OCI-LY7 (cell line): ENCODE results near the gene SPECC1. TPM values are rescaled to one million over a fixed set of nuclear protein-coding genes. Genes with fewer than 3 reads are reported as not detected.

ENCODE experiments used
- small RNA-seq: library from RNA; depleted of rRNA; stranded (forward); fragments of <200 nt; gene quantifications from one replicate; pipeline ENCODE3, GENCODE V24; 2014
- total RNA-seq, 2 experiments: library from RNA; depleted of rRNA in 1 of 2; stranded (reverse); fragments of >200 nt in 1 of 2; shearing (Covaris generic) in 1 of 2; gene quantifications; 2 replicates each; pipeline ENCODE4 v1.2.3, GENCODE V29; 2014 to 2022

SPECC1 gene
- total RNA-seq, 2 experiments from 2014 or later, result 0.47 to 2.8 TPM

Small RNAs within 50 kb of the gene (small RNA-seq; reads per million reads assigned to genes)
- gene AC008088.1, result not detected
- gene RNU6-1057P, result not detected
- gene RNU6-258P, result not detected
- not detected for gene RNU6-467P

Other genes starting within 250 kb of the SPECC1 start
- 6.8 and 9.4 TPM in 2 replicates for gene ULK2, start 141.4 kb upstream of the SPECC1 start, total RNA-seq (2014; rRNA removed; shearing (Covaris generic))
- gene ULK2, start 141.4 kb upstream of the SPECC1 start, total RNA-seq (2022), result 0.94 TPM in 1 of 2 replicates, not detected in the other
- 16.1 and 20.5 TPM in 2 replicates for gene AKAP10, start 31.5 kb upstream of the SPECC1 start, total RNA-seq (2014; rRNA removed; shearing (Covaris generic))
- 33.8 and 35.7 TPM in 2 replicates for gene AKAP10, start 31.5 kb upstream of the SPECC1 start, total RNA-seq (2022)